IPS DF 19.7 (cell line): ENCODE measurements around the gene KCNK6.

Experiments used
- DNase-seq: peaks from one replicate; pipeline ENCODE4 v3.0.0-alpha.2; 2013; ENCODE audit warnings: low read depth, low spot score

The KCNK6 gene

GRCh38 chr19:38319421-38320258, at the start of gene KCNK6:
KCNK6 (plus strand) TSS chr19:38319845; CDS start chr19:38319951, 106 bp downstream.
- no peak for DNase-seq

- no peak for DNase-seq
These were observed 49.0 kb upstream of the KCNK6 start for GRCh38 chr19:38270587-38271167.

- no peak for DNase-seq
These were observed 46.1 kb upstream of the KCNK6 start for GRCh38 chr19:38273499-38273898.

DNA sequence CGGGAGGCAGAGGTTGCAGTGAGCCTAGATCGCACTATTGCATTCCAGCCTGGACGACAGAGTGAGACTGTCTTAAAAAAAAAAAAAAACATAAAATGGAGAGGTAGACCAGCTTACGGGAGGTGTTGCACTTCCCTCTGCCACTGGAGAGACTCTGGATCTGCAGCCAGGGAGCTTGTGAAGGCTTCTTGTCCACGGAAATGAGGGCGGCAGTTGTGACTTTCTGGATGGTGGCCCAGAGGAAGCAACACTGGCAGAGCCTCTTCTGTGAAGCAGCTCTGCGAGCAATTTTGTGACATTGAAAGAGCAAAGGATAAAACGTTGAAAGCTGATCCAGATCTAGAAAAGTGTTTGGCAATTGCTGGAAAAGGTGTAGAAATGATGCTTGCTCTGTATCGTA, 44.9 kb upstream of the KCNK6 start:
- DNase-seq = no peak

DNA sequence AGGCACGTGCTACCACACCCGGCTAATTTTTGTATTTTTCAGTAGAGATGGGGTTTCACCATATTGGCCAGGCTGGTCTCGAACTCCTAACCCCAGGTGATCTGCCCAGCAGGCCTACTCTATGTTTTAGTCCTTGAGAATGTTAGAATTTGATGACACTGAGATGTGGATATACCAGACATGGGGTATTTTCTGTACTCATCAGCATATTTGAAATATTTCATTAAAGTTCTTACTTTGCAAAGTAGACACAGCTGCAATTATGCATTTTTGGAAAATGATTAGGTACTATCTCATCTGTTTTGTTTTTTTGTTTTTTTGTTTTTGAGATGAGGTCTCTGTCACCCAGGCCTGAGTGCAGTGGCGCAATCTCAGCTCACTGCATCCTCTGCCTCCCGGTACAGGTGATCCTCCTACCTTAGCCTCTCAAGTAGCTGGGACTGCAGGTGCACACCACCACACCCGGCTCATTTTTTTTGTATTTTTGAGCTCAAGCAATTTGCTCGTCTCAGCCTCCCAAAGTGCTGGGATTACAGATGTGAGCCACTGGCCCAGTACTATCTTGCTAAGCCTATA, 42.6 kb upstream of the KCNK6 start:
- DNase-seq = no peak

- DNase-seq = no peak
These were observed 42.1 kb upstream of the KCNK6 start for GRCh38 chr19:38277549-38277948.

- no peak for DNase-seq
These were observed 41.5 kb upstream of the KCNK6 start for GRCh38 chr19:38277969-38278680.

DNA sequence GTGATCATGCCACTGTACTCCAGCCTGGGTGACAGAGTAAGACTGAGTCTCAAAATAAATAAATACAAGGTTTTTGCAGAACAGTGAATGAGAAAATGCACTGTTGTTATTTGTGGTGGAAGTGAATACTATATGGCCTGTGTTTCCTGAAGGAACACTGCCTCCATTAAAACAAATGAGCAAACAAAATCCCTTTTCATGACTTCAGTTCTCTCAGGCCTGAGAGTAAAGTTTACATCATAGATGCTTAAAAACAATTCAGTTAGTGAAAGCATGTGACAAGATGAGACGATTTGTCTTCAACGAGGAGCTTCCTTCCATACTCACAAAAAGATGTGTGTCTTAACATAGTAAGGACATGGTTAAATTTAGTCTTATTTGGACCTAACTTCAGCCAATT, 40.9 kb upstream of the KCNK6 start:
- no peak for DNase-seq

GRCh38 chr19:38280030-38280921, 39.4 kb upstream of the KCNK6 start:
- DNase-seq = no peak

- no peak for DNase-seq
These were observed 37.7 kb upstream of the KCNK6 start for GRCh38 chr19:38281811-38282566.

GRCh38 chr19:38283271-38283670, 36.4 kb upstream of the KCNK6 start:
- no peak for DNase-seq

GRCh38 chr19:38284422-38284821, 35.2 kb upstream of the KCNK6 start:
- no peak for DNase-seq

DNA sequence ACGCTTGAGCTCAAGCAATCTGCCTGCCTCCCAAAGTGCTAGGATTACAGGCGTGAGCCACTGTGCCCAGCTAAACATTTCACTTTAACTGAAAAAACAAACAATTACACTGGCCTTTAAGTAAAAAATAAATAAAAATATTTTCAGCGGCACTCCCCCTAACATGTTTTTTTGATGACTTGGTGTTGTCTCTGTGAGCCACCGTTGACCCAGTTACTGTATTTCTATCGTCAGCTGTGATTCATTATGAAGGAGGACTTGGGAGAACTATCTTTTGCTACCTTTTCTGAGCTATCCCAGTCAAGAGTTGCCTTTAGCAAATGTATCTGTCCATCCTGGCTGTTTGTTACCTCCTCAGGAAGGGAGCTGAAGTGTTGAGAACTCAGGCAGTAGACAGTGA, 34.1 kb upstream of the KCNK6 start:
- no peak for DNase-seq

DNA sequence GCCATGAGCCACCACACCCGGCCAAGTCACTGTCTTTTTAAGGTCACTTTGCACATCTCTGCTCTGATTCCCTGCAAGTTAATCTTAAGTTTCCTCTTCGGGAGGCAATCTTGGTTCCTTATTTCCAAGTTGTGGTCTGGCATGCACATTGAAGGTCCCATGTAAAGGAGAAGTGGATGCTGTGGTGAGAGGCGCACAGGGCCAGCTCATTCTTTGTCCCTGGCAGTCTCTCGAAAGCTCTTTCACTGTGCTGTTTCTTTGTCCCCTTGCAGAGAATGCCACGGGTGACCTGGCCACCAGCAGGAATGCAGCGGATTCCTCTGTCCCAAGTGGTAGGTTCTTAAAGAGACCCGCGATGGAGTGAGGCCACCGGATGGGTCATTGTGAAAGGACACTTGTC, 32.0 kb upstream of the KCNK6 start:
- no peak for DNase-seq

- DNase-seq = no peak
These were observed 31.4 kb upstream of the KCNK6 start for GRCh38 chr19:38288123-38288855.

GRCh38 chr19:38289955-38290354, 29.7 kb upstream of the KCNK6 start:
- DNase-seq = no peak

- no peak for DNase-seq
These were observed 29.0 kb upstream of the KCNK6 start for GRCh38 chr19:38290631-38291147.

- DNase-seq = no peak
These were observed 27.8 kb upstream of the KCNK6 start for GRCh38 chr19:38291855-38292254.

GRCh38 chr19:38293281-38293680, 26.4 kb upstream of the KCNK6 start:
- no peak for DNase-seq

- DNase-seq = no peak
These were observed 25.6 kb upstream of the KCNK6 start for GRCh38 chr19:38294090-38294489.
